EH (cell line): ENCODE data around the gene EHF.
"Not testable (repeated sequence)": the region's sequence is repeated elsewhere in the genome, so short reads cannot be mapped to it uniquely, and the experiment has no call there.

Experiments
- DNase-seq: peaks from one replicate; pipeline ENCODE4 v3.0.0-alpha.2; 2015; ENCODE audit warnings: low read depth

The EHF gene

GRCh38 chr11:34620820-34621792, at the start of gene EHF:
EHF (plus strand) TSS chr11:34621093; CDS start chr11:34642631, 21,538 bp downstream.
- DNase-seq: no peak

- DNase-seq: no peak
Measured at GRCh38 chr11:34573537-34573936, 47.4 kb upstream of the EHF start.

GRCh38 chr11:34575261-34575660, 45.6 kb upstream of the EHF start:
- no peak for DNase-seq

- no peak for DNase-seq
Measured at GRCh38 chr11:34575671-34576070, 45.2 kb upstream of the EHF start.

- no peak for DNase-seq
Measured at GRCh38 chr11:34576331-34576730, 44.6 kb upstream of the EHF start.

GRCh38 chr11:34583818-34584217, 37.1 kb upstream of the EHF start:
- no peak for DNase-seq

- no peak for DNase-seq
Measured at GRCh38 chr11:34585304-34585734, 35.6 kb upstream of the EHF start.

- peak; percentile 62 for DNase-seq
Measured at GRCh38 chr11:34585735-34586487, 35.0 kb upstream of the EHF start.

- no peak for DNase-seq
Measured at GRCh38 chr11:34586488-34587281, 34.2 kb upstream of the EHF start.

- no peak for DNase-seq
Measured at GRCh38 chr11:34587282-34587677, 33.6 kb upstream of the EHF start.

- DNase-seq: no peak
Measured at GRCh38 chr11:34588023-34588422, 32.9 kb upstream of the EHF start.

GRCh38 chr11:34588701-34589100, 32.2 kb upstream of the EHF start:
- DNase-seq: no peak

GRCh38 chr11:34589177-34589576, 31.7 kb upstream of the EHF start:
- not testable (repeated sequence) for DNase-seq

GRCh38 chr11:34593085-34593484, 27.8 kb upstream of the EHF start:
- DNase-seq: no peak

GRCh38 chr11:34594603-34595002, 26.3 kb upstream of the EHF start:
- no peak for DNase-seq

- DNase-seq: no peak
Measured at GRCh38 chr11:34595391-34595790, 25.5 kb upstream of the EHF start.

GRCh38 chr11:34595960-34596644, 24.8 kb upstream of the EHF start:
- DNase-seq: no peak

- peak; percentile 94 for DNase-seq
Measured at GRCh38 chr11:34599406-34599945, 21.4 kb upstream of the EHF start.

- DNase-seq: peak; percentile 7
Measured at GRCh38 chr11:34600339-34601084, 20.4 kb upstream of the EHF start.

GRCh38 chr11:34601085-34601444, 19.8 kb upstream of the EHF start:
- DNase-seq: no peak

GRCh38 chr11:34601609-34602008, 19.3 kb upstream of the EHF start:
- no peak for DNase-seq
